HepG2 (cell line): ENCODE results near the gene SLC5A5. TPM values are rescaled to one million over a fixed set of nuclear protein-coding genes. Genes with fewer than 3 reads are reported as not detected.
A peak's percentile ranks its signal among the peaks of the same experiment; 100 is the strongest.

Experiments
- FOXA3 ChIP-seq: IDR thresholded peaks from 2 replicates; pipeline ENCODE4 v1.6.1; 2016; ENCODE audit warnings: missing genetic modification reagents, missing compliant biosample characterization
- KLF16 ChIP-seq, 2 experiments: sonication (generic) in 1 of 2; formaldehyde crosslinking in 1 of 2; IDR thresholded peaks; 2 replicates each; pipeline versions ENCODE4 v1.6.1 to v1.8.0; 2016 to 2023; ENCODE audit warnings: missing genetic modification reagents in 2 of 2, missing compliant biosample characterization in 1 of 2
- MED1 ChIP-seq: sonication (generic); formaldehyde crosslinking; IDR thresholded peaks from 2 replicates; pipeline ENCODE4 v1.4.0; 2020; ENCODE audit warnings: missing genetic modification reagents
- MTA1 ChIP-seq: sonication (generic); formaldehyde crosslinking; IDR thresholded peaks from 2 replicates; pipeline ENCODE4 v1.4.0; 2020; ENCODE audit warnings: missing genetic modification reagents, mild to moderate bottlenecking, borderline replicate concordance
- MXI1 ChIP-seq: IDR thresholded peaks from 3 replicates; pipeline ENCODE4 v1.6.1; 2012; ENCODE audit warnings: low read depth, low read length, inconsistent platforms, borderline replicate concordance
- NBN ChIP-seq: fragments of 450-650 bp; conservative IDR thresholded peaks from 2 replicates; pipeline ENCODE4 v1.6.1; 2017
- NCOA1 ChIP-seq: sonication (generic); formaldehyde crosslinking; IDR thresholded peaks from 2 replicates; pipeline ENCODE4 v1.9.0; 2021; ENCODE audit warnings: missing genetic modification reagents
- NFYC ChIP-seq: IDR thresholded peaks from 2 replicates; pipeline ENCODE4 v1.6.1; 2016; ENCODE audit warnings: missing genetic modification reagents, missing compliant biosample characterization
- NR2F1 ChIP-seq, 2 experiments: fragments of 450-650 bp in 1 of 2; formaldehyde crosslinking in 1 of 2; IDR thresholded peaks; 2 replicates each; pipeline versions ENCODE4 v1.5.0 to v1.6.1; 2016 to 2020; ENCODE audit warnings: mild to moderate bottlenecking in 1 of 2, missing compliant biosample characterization in 1 of 2, missing genetic modification reagents in 1 of 2, moderate library complexity in 1 of 2
- NR2F6 ChIP-seq, 2 experiments: IDR thresholded peaks; 2 replicates each; pipeline ENCODE4 v1.6.1; 2016; ENCODE audit warnings: antibody characterized with exemption in 1 of 2, mild to moderate bottlenecking in 1 of 2
- PHF5A ChIP-seq: IDR thresholded peaks from one replicate; pipeline ENCODE4 v1.6.1; 2018; ENCODE audit warnings: low read depth, missing genetic modification reagents; ENCODE audit not compliant: unreplicated experiment
- SALL2 ChIP-seq: sonication (generic); formaldehyde crosslinking; IDR thresholded peaks from 2 replicates; pipeline ENCODE4 v1.8.1; 2023; ENCODE audit warnings: mild to moderate bottlenecking, missing genetic modification reagents, inconsistent platforms
- SMAD9 ChIP-seq: sonication (generic); formaldehyde crosslinking; IDR thresholded peaks from 2 replicates; pipeline ENCODE4 v1.5.1; 2020; ENCODE audit warnings: mild to moderate bottlenecking, missing genetic modification reagents
- ZFP36L2 ChIP-seq: sonication (generic); formaldehyde crosslinking; IDR thresholded peaks from 2 replicates; pipeline ENCODE4 v1.4.0; 2020; ENCODE audit warnings: missing genetic modification reagents
- ZNF20 ChIP-seq: sonication (generic); formaldehyde crosslinking; IDR thresholded peaks from 2 replicates; pipeline ENCODE4 v1.4.0; 2020; ENCODE audit warnings: mild to moderate bottlenecking, moderate library complexity, missing genetic modification reagents
- ZNF660 ChIP-seq: sonication (generic); formaldehyde crosslinking; IDR thresholded peaks from 2 replicates; pipeline ENCODE4 v1.5.1; 2020; ENCODE audit warnings: mild to moderate bottlenecking, low read depth, missing genetic modification reagents, borderline replicate concordance
- polyA plus RNA-seq, 8 experiments: library from polyadenylated mRNA; depleted of rRNA in 3 of 8; stranded (reverse) in 7 of 8; unstranded in 1 of 8; fragments of >200 nt; fragmentation: Illumina TruSeq in 4 of 8; extraction: Trizol in 4 of 8; gene quantifications; 2 replicates each; pipeline versions ENCODE4 v1.2.1 to v1.2.3, GENCODE V29; 2011 to 2016; ENCODE audit warnings: low read depth in 4 of 8, missing spikeins in 1 of 8, mixed read lengths in 1 of 8; ENCODE audit not compliant: insufficient read depth in 1 of 8
- total RNA-seq, 5 experiments: library from RNA; depleted of rRNA; stranded (reverse); fragments of >200 nt; fragmentation: Illumina TruSeq; extraction: Trizol; gene quantifications; 2 replicates each; pipeline ENCODE4 v1.2.3, GENCODE V29; 2016; ENCODE audit warnings: low read depth in 1 of 5
- TF ChIP-seq, protein P1 (sequence below): sonication (generic); formaldehyde crosslinking; IDR thresholded peaks from 2 replicates; pipeline ENCODE4 v1.4.0; 2020; ENCODE audit warnings: missing genetic modification reagents
- TF ChIP-seq, protein P2 (sequence below): sonication (generic); formaldehyde crosslinking; IDR thresholded peaks from 2 replicates; pipeline ENCODE4 v1.4.0; 2020; ENCODE audit warnings: missing genetic modification reagents
- TF ChIP-seq, protein P3 (sequence below): sonication (generic); formaldehyde crosslinking; IDR thresholded peaks from 2 replicates; pipeline ENCODE4 v1.8.1; 2023; ENCODE audit warnings: mild to moderate bottlenecking, inconsistent platforms, moderate library complexity, missing genetic modification reagents, borderline replicate concordance
- TF ChIP-seq, protein P4 (sequence below): sonication (generic); formaldehyde crosslinking; IDR thresholded peaks from 2 replicates; pipeline ENCODE4 v1.4.0; 2020; ENCODE audit warnings: mild to moderate bottlenecking, low read depth, missing genetic modification reagents

Gene SLC5A5
- total and polyA plus RNA-seq, 2 of the 13 experiments (the other 11 are each of a cell fraction or from before 2014, with no cell fraction given): not detected

GRCh38 chr19:17859533-17860330 lies 12.0 kb upstream of the SLC5A5 start, which contains the start of gene RPL18A (continued):
- TF ChIP-seq ZFP36L2 (no peak), NCOA1 (CRISPR knock-in tag) (no peak), KLF16 (CRISPR knock-in tag; IDR thresholded peaks at IDR 0.05) (peak in 1 of 2 experiments; percentile 82; a peak in 2 of 4 replicates), MED1 (CRISPR knock-in tag) (no peak; the same call in none of the 2 replicates), MTA1 (0 out of 2 replicates have a peak, but pooled peaks have one; percentile 43), NBN (no peak), NR2F6 (IDR thresholded peaks at IDR 0.05) (no peak), NR2F6 (CRISPR knock-in tag; IDR thresholded peaks at IDR 0.05) (no peak), PHF5A (CRISPR knock-in tag) (no peak), FOXA3 (peak; percentile 62), ZNF660 (no peak), SMAD9 (CRISPR knock-in tag) (no peak), ZNF20 (CRISPR knock-in tag) (no peak), NR2F1 (CRISPR knock-in tag; IDR thresholded peaks at IDR 0.05) (0 out of 4 replicates have a peak, but pooled peaks of 1 of the 2 experiments have one; percentile 19), MXI1 (peak; percentile 63; the same call in 1 of the 3 replicates), NFYC (CRISPR knock-in tag) (peak; percentile 99), SALL2 (0 out of 2 replicates have a peak, but pooled peaks have one; percentile 24)
- TF ChIP-seq, protein P1, sequence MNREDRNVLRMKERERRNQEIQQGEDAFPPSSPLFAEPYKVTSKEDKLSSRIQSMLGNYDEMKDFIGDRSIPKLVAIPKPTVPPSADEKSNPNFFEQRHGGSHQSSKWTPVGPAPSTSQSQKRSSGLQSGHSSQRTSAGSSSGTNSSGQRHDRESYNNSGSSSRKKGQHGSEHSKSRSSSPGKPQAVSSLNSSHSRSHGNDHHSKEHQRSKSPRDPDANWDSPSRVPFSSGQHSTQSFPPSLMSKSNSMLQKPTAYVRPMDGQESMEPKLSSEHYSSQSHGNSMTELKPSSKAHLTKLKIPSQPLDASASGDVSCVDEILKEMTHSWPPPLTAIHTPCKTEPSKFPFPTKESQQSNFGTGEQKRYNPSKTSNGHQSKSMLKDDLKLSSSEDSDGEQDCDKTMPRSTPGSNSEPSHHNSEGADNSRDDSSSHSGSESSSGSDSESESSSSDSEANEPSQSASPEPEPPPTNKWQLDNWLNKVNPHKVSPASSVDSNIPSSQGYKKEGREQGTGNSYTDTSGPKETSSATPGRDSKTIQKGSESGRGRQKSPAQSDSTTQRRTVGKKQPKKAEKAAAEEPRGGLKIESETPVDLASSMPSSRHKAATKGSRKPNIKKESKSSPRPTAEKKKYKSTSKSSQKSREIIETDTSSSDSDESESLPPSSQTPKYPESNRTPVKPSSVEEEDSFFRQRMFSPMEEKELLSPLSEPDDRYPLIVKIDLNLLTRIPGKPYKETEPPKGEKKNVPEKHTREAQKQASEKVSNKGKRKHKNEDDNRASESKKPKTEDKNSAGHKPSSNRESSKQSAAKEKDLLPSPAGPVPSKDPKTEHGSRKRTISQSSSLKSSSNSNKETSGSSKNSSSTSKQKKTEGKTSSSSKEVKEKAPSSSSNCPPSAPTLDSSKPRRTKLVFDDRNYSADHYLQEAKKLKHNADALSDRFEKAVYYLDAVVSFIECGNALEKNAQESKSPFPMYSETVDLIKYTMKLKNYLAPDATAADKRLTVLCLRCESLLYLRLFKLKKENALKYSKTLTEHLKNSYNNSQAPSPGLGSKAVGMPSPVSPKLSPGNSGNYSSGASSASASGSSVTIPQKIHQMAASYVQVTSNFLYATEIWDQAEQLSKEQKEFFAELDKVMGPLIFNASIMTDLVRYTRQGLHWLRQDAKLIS (CRISPR knock-in tag): no peak; the same call in 1 of the 2 replicates
- TF ChIP-seq, protein P2, sequence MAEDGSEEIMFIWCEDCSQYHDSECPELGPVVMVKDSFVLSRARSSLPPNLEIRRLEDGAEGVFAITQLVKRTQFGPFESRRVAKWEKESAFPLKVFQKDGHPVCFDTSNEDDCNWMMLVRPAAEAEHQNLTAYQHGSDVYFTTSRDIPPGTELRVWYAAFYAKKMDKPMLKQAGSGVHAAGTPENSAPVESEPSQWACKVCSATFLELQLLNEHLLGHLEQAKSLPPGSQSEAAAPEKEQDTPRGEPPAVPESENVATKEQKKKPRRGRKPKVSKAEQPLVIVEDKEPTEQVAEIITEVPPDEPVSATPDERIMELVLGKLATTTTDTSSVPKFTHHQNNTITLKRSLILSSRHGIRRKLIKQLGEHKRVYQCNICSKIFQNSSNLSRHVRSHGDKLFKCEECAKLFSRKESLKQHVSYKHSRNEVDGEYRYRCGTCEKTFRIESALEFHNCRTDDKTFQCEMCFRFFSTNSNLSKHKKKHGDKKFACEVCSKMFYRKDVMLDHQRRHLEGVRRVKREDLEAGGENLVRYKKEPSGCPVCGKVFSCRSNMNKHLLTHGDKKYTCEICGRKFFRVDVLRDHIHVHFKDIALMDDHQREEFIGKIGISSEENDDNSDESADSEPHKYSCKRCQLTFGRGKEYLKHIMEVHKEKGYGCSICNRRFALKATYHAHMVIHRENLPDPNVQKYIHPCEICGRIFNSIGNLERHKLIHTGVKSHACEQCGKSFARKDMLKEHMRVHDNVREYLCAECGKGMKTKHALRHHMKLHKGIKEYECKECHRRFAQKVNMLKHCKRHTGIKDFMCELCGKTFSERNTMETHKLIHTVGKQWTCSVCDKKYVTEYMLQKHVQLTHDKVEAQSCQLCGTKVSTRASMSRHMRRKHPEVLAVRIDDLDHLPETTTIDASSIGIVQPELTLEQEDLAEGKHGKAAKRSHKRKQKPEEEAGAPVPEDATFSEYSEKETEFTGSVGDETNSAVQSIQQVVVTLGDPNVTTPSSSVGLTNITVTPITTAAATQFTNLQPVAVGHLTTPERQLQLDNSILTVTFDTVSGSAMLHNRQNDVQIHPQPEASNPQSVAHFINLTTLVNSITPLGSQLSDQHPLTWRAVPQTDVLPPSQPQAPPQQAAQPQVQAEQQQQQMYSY (CRISPR knock-in tag): no peak
- TF ChIP-seq, protein P3, sequence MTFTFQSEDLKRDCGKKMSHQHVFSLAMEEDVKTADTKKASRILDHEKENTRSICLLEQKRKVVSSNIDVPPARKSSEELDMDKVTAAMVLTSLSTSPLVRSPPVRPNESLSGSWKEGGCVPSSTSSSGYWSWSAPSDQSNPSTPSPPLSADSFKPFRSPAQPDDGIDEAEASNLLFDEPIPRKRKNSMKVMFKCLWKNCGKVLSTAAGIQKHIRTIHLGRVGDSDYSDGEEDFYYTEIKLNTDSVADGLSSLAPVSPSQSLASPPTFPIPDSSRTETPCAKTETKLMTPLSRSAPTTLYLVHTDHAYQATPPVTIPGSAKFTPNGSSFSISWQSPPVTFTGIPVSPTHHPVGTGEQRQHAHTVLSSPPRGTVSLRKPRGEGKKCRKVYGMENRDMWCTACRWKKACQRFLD (CRISPR knock-in tag): no peak
- TF ChIP-seq, protein P4, sequence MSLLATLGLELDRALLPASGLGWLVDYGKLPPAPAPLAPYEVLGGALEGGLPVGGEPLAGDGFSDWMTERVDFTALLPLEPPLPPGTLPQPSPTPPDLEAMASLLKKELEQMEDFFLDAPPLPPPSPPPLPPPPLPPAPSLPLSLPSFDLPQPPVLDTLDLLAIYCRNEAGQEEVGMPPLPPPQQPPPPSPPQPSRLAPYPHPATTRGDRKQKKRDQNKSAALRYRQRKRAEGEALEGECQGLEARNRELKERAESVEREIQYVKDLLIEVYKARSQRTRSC (CRISPR knock-in tag): no peak
